WTC11 (cell line): Measurements from ENCODE around the gene CITED1. TPM values are rescaled to one million over a fixed set of nuclear protein-coding genes. Genes with fewer than 3 reads are reported as not detected.

Experiments used
- ATAC-seq: fragments of 200-7000 bp; cut with Tn5 transposase; 2 replicates; pipeline ENCODE4 v1.10.0; 2021; ENCODE audit warnings: mild to moderate bottlenecking, moderate library complexity
- CTCF ChIA-PET: fragments of 300-600 bp; sonication (Branson Sonifier 250); formaldehyde crosslinking; loops from one replicate; lab custom pipeline; 2021; ENCODE audit warnings: antibody characterized with exemption; lab: Charles Lee
- POLR2A ChIA-PET: fragments of 350-600 bp; sonication (Branson Sonifier 250); formaldehyde crosslinking; loops from one replicate; lab custom pipeline; 2021; ENCODE audit warnings: antibody characterized with exemption; lab: Charles Lee
- DNase-seq: peaks from one replicate; pipeline ENCODE4 v3.0.0; 2021; ENCODE audit warnings: low spot score
- H3K27ac Mint-ChIP-seq: 2 replicates; pipeline ENCODE4 v1.8.0; 2021; ENCODE audit warnings: mixed read lengths
- H3K27me3 Mint-ChIP-seq: 2 replicates; pipeline ENCODE4 v1.8.0; 2021; ENCODE audit warnings: low read depth, mild to moderate bottlenecking, moderate library complexity, mixed read lengths
- H3K36me3 Mint-ChIP-seq: 2 replicates; pipeline ENCODE4 v1.8.0; 2021; ENCODE audit warnings: mixed read lengths
- H3K4me1 Mint-ChIP-seq: 2 replicates; pipeline ENCODE4 v1.8.0; 2022; ENCODE audit warnings: mixed read lengths
- H3K4me3 Mint-ChIP-seq: 2 replicates; pipeline ENCODE4 v1.8.0; 2021; ENCODE audit warnings: mild to moderate bottlenecking, moderate library complexity, mixed read lengths
- H3K9me3 Mint-ChIP-seq: 2 replicates; pipeline ENCODE4 v1.8.0; 2021; ENCODE audit warnings: mixed read lengths
- CBFB ChIP-seq: sonication (generic); formaldehyde crosslinking; IDR thresholded peaks from 2 replicates; pipeline ENCODE4 v1.8.1; 2022; ENCODE audit warnings: mild to moderate bottlenecking, low read depth, missing genetic modification reagents
- ELF4 ChIP-seq: sonication (generic); formaldehyde crosslinking; IDR thresholded peaks from 2 replicates; pipeline ENCODE4 v1.8.1; 2022; ENCODE audit warnings: low read depth, mild to moderate bottlenecking, moderate library complexity, missing genetic modification reagents
- GTF2I ChIP-seq: fragments of 250-450 bp; sonication (Bioruptor Pico); conservative IDR thresholded peaks from 2 replicates; pipeline ENCODE4 v1.4.0; 2021; ENCODE audit warnings: mild to moderate bottlenecking
- JAZF1 ChIP-seq: fragments of 250-450 bp; sonication (Bioruptor Pico); IDR thresholded peaks from 2 replicates; pipeline ENCODE4 v1.9.0; 2021; ENCODE audit warnings: moderate library complexity, mild to moderate bottlenecking, inconsistent platforms
- NFATC4 ChIP-seq: fragments of 250-450 bp; sonication (Bioruptor Pico); IDR thresholded peaks from 2 replicates; pipeline ENCODE4 v1.9.0; 2021; ENCODE audit warnings: mild to moderate bottlenecking
- NFYB ChIP-seq: sonication (generic); formaldehyde crosslinking; conservative IDR thresholded peaks from 2 replicates; pipeline ENCODE4 v1.8.0; 2022; ENCODE audit warnings: low read depth, missing genetic modification reagents
- NR2C2 ChIP-seq: sonication (generic); formaldehyde crosslinking; IDR thresholded peaks from 2 replicates; pipeline ENCODE4 v1.8.0; 2022; ENCODE audit warnings: mild to moderate bottlenecking, missing genetic modification reagents
- OVOL2 ChIP-seq: fragments of 250-450 bp; sonication (Bioruptor Pico); IDR thresholded peaks from 2 replicates; pipeline ENCODE4 v1.9.0; 2021; ENCODE audit warnings: mild to moderate bottlenecking, borderline replicate concordance
- SOX15 ChIP-seq: fragments of 250-450 bp; sonication (Bioruptor Pico); IDR thresholded peaks from 2 replicates; pipeline ENCODE4 v1.9.0; 2021; ENCODE audit warnings: mild to moderate bottlenecking
- TCF7 ChIP-seq: sonication (generic); formaldehyde crosslinking; IDR thresholded peaks from 2 replicates; pipeline ENCODE4 v1.8.0; 2022; ENCODE audit warnings: mild to moderate bottlenecking, low read depth, missing genetic modification reagents, moderate library complexity
- ZNF121 ChIP-seq: sonication (generic); formaldehyde crosslinking; IDR thresholded peaks from 2 replicates; pipeline ENCODE4 v1.8.0; 2023; ENCODE audit warnings: missing genetic modification reagents
- ZNF138 ChIP-seq: sonication (generic); formaldehyde crosslinking; conservative IDR thresholded peaks from 2 replicates; pipeline ENCODE4 v1.8.1; 2022; ENCODE audit warnings: mild to moderate bottlenecking, moderate library complexity, missing genetic modification reagents
- ZNF671 ChIP-seq: fragments of 250-450 bp; sonication (Bioruptor Pico); IDR thresholded peaks from 2 replicates; pipeline ENCODE4 v1.8.0; 2021; ENCODE audit warnings: mild to moderate bottlenecking
- total RNA-seq: library from RNA; stranded (reverse); gene quantifications from 3 replicates; pipeline ENCODE4 v1.2.3, GENCODE V29; 2021
- TF ChIP-seq, protein P1 (sequence below): fragments of 250-450 bp; sonication (Bioruptor Pico); IDR thresholded peaks from 2 replicates; pipeline ENCODE4 v1.9.0; 2021; ENCODE audit warnings: mild to moderate bottlenecking
- TF ChIP-seq, protein P2 (sequence below): fragments of 250-450 bp; sonication (Bioruptor Pico); IDR thresholded peaks from 2 replicates; pipeline ENCODE4 v1.9.0; 2021; ENCODE audit warnings: mild to moderate bottlenecking, borderline replicate concordance
- TF ChIP-seq, protein P3 (sequence below): sonication (generic); formaldehyde crosslinking; IDR thresholded peaks from 2 replicates; pipeline ENCODE4 v1.8.0; 2022; ENCODE audit warnings: missing genetic modification reagents
- TF ChIP-seq, protein P4 (sequence below): sonication (generic); formaldehyde crosslinking; IDR thresholded peaks from 2 replicates; pipeline ENCODE4 v1.8.1; 2023; ENCODE audit warnings: mild to moderate bottlenecking, moderate library complexity, missing genetic modification reagents
- TF ChIP-seq, protein P5 (sequence below): sonication (generic); formaldehyde crosslinking; IDR thresholded peaks from 2 replicates; pipeline ENCODE4 v1.8.1; 2022; ENCODE audit warnings: low read depth, mild to moderate bottlenecking, moderate library complexity, missing genetic modification reagents, borderline replicate concordance
- TF ChIP-seq, protein P6 (sequence below): sonication (generic); formaldehyde crosslinking; IDR thresholded peaks from 2 replicates; pipeline ENCODE4 v1.8.0; 2022; ENCODE audit warnings: mild to moderate bottlenecking, missing genetic modification reagents

CITED1 gene
- total RNA-seq, 1 experiment from 2014 or later, result 2.2 TPM

DNA sequence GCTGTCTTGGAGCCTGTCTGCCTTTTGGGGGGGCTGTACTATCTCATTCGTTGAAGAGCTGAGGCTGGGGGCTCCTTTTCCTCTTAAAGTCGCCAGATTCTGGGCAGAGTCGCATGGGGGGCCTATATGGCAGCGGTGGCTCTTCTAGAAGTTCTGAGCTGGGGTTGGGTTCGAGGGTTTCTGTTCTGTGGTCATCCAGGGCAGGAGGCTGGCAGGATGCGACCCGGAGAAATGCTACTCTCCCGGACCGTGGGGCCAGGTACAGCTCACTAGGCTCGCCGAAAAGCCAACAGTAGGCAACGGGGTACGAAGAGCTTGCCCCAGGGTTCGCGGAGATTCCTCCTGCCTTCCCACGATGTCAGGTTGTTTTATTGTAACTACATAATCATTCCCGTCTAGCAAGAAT, 1.9 kb upstream of the CITED1 start:
- H3K27me3 Mint-ChIP-seq, result peaks cover 69% of the 10 kb centered on the region
- no peak overlapping the region for H3K27ac Mint-ChIP-seq
- H3K4me3 Mint-ChIP-seq, result peak overlapping the region; percentile 76
- ChIA-PET POLR2A (interaction anchor here (0.9 kb wide), 1 partner anchor 69 kb away, joined by 3 read pairs; the partner anchor contains the start of gene ERCC6L), CTCF (interaction anchor here (2.9 to 4.4 kb wide), 3 partner anchors 10 to 238 kb away, joined by 9 to 40 read pairs (median 11); no protein-coding TSS in a partner anchor)
- TF ChIP-seq ELF4 (CRISPR knock-in tag) (no peak), NFATC4 (no peak), NFYB (CRISPR knock-in tag) (no peak), ZNF138 (CRISPR knock-in tag) (no peak), TCF7 (no peak), NR2C2 (no peak), JAZF1 (CRISPR knock-in tag) (no peak), CBFB (CRISPR knock-in tag) (no peak), ZNF121 (CRISPR knock-in tag) (no peak), GTF2I (CRISPR knock-in tag) (no peak), OVOL2 (CRISPR knock-in tag) (no peak), ZNF671 (CRISPR knock-in tag) (no peak), SOX15 (CRISPR knock-in tag) (no peak)
- TF ChIP-seq, protein P1, sequence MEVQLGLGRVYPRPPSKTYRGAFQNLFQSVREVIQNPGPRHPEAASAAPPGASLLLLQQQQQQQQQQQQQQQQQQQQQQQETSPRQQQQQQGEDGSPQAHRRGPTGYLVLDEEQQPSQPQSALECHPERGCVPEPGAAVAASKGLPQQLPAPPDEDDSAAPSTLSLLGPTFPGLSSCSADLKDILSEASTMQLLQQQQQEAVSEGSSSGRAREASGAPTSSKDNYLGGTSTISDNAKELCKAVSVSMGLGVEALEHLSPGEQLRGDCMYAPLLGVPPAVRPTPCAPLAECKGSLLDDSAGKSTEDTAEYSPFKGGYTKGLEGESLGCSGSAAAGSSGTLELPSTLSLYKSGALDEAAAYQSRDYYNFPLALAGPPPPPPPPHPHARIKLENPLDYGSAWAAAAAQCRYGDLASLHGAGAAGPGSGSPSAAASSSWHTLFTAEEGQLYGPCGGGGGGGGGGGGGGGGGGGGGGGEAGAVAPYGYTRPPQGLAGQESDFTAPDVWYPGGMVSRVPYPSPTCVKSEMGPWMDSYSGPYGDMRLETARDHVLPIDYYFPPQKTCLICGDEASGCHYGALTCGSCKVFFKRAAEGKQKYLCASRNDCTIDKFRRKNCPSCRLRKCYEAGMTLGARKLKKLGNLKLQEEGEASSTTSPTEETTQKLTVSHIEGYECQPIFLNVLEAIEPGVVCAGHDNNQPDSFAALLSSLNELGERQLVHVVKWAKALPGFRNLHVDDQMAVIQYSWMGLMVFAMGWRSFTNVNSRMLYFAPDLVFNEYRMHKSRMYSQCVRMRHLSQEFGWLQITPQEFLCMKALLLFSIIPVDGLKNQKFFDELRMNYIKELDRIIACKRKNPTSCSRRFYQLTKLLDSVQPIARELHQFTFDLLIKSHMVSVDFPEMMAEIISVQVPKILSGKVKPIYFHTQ, result no peak
- TF ChIP-seq, protein P2, sequence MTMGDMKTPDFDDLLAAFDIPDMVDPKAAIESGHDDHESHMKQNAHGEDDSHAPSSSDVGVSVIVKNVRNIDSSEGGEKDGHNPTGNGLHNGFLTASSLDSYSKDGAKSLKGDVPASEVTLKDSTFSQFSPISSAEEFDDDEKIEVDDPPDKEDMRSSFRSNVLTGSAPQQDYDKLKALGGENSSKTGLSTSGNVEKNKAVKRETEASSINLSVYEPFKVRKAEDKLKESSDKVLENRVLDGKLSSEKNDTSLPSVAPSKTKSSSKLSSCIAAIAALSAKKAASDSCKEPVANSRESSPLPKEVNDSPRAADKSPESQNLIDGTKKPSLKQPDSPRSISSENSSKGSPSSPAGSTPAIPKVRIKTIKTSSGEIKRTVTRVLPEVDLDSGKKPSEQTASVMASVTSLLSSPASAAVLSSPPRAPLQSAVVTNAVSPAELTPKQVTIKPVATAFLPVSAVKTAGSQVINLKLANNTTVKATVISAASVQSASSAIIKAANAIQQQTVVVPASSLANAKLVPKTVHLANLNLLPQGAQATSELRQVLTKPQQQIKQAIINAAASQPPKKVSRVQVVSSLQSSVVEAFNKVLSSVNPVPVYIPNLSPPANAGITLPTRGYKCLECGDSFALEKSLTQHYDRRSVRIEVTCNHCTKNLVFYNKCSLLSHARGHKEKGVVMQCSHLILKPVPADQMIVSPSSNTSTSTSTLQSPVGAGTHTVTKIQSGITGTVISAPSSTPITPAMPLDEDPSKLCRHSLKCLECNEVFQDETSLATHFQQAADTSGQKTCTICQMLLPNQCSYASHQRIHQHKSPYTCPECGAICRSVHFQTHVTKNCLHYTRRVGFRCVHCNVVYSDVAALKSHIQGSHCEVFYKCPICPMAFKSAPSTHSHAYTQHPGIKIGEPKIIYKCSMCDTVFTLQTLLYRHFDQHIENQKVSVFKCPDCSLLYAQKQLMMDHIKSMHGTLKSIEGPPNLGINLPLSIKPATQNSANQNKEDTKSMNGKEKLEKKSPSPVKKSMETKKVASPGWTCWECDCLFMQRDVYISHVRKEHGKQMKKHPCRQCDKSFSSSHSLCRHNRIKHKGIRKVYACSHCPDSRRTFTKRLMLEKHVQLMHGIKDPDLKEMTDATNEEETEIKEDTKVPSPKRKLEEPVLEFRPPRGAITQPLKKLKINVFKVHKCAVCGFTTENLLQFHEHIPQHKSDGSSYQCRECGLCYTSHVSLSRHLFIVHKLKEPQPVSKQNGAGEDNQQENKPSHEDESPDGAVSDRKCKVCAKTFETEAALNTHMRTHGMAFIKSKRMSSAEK, result no peak
- TF ChIP-seq, protein P3, sequence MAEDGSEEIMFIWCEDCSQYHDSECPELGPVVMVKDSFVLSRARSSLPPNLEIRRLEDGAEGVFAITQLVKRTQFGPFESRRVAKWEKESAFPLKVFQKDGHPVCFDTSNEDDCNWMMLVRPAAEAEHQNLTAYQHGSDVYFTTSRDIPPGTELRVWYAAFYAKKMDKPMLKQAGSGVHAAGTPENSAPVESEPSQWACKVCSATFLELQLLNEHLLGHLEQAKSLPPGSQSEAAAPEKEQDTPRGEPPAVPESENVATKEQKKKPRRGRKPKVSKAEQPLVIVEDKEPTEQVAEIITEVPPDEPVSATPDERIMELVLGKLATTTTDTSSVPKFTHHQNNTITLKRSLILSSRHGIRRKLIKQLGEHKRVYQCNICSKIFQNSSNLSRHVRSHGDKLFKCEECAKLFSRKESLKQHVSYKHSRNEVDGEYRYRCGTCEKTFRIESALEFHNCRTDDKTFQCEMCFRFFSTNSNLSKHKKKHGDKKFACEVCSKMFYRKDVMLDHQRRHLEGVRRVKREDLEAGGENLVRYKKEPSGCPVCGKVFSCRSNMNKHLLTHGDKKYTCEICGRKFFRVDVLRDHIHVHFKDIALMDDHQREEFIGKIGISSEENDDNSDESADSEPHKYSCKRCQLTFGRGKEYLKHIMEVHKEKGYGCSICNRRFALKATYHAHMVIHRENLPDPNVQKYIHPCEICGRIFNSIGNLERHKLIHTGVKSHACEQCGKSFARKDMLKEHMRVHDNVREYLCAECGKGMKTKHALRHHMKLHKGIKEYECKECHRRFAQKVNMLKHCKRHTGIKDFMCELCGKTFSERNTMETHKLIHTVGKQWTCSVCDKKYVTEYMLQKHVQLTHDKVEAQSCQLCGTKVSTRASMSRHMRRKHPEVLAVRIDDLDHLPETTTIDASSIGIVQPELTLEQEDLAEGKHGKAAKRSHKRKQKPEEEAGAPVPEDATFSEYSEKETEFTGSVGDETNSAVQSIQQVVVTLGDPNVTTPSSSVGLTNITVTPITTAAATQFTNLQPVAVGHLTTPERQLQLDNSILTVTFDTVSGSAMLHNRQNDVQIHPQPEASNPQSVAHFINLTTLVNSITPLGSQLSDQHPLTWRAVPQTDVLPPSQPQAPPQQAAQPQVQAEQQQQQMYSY (CRISPR knock-in tag), result no peak
- TF ChIP-seq, protein P4, sequence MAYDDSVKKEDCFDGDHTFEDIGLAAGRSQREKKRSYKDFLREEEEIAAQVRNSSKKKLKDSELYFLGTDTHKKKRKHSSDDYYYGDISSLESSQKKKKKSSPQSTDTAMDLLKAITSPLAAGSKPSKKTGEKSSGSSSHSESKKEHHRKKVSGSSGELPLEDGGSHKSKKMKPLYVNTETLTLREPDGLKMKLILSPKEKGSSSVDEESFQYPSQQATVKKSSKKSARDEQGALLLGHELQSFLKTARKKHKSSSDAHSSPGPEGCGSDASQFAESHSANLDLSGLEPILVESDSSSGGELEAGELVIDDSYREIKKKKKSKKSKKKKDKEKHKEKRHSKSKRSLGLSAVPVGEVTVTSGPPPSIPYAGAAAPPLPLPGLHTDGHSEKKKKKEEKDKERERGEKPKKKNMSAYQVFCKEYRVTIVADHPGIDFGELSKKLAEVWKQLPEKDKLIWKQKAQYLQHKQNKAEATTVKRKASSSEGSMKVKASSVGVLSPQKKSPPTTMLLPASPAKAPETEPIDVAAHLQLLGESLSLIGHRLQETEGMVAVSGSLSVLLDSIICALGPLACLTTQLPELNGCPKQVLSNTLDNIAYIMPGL, result no peak
- TF ChIP-seq, protein P5, sequence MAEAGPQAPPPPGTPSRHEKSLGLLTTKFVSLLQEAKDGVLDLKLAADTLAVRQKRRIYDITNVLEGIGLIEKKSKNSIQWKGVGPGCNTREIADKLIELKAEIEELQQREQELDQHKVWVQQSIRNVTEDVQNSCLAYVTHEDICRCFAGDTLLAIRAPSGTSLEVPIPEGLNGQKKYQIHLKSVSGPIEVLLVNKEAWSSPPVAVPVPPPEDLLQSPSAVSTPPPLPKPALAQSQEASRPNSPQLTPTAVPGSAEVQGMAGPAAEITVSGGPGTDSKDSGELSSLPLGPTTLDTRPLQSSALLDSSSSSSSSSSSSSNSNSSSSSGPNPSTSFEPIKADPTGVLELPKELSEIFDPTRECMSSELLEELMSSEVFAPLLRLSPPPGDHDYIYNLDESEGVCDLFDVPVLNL (CRISPR knock-in tag), result no peak
- TF ChIP-seq, protein P6, sequence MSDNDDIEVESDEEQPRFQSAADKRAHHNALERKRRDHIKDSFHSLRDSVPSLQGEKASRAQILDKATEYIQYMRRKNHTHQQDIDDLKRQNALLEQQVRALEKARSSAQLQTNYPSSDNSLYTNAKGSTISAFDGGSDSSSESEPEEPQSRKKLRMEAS (CRISPR knock-in tag), result no peak
- ATAC-seq (no peak), DNase-seq (no peak)
- no peaks in the 10 kb centered on the region for H3K36me3 Mint-ChIP-seq
- H3K4me1 Mint-ChIP-seq, result peaks cover 18% of the 10 kb centered on the region
- H3K9me3 Mint-ChIP-seq, result no peaks in the 10 kb centered on the region
